Nephron (organoid): ENCODE data around the gene FNDC3B.

Source experiments
- H3K27ac Mint-ChIP-seq, 3 experiments: 2 replicates each; pipeline ENCODE4 v1.8.0; 2020; ENCODE audit warnings: mixed read lengths in 3 of 3, mild to moderate bottlenecking in 2 of 3, moderate library complexity in 1 of 3
- H3K27me3 Mint-ChIP-seq: 2 replicates; pipeline ENCODE4 v1.8.0; 2021; ENCODE audit warnings: low read depth, mild to moderate bottlenecking, moderate library complexity, mixed read lengths
- H3K36me3 Mint-ChIP-seq: 2 replicates; pipeline ENCODE4 v1.8.0; 2020; ENCODE audit warnings: low read depth, mixed read lengths
- H3K4me1 Mint-ChIP-seq: 2 replicates; pipeline ENCODE4 v1.8.0; 2020; ENCODE audit warnings: mixed read lengths
- H3K4me3 Mint-ChIP-seq, 3 experiments: 2 replicates each; pipeline ENCODE4 v1.8.0; 2020; ENCODE audit warnings: mild to moderate bottlenecking in 3 of 3, mixed read lengths in 3 of 3, moderate library complexity in 2 of 3
- H3K9me3 Mint-ChIP-seq: 2 replicates; pipeline ENCODE4 v1.8.0; 2020; ENCODE audit warnings: mixed read lengths
- TF ChIP-seq, protein P1 (sequence below), 3 experiments: fragments of 200-600 bp; sonication (generic); IDR thresholded peaks; one replicate each; pipeline ENCODE4 v1.5.0; 2021; ENCODE audit warnings: antibody characterized with exemption in 3 of 3; ENCODE audit not compliant: unreplicated experiment in 3 of 3

Gene FNDC3B

DNA sequence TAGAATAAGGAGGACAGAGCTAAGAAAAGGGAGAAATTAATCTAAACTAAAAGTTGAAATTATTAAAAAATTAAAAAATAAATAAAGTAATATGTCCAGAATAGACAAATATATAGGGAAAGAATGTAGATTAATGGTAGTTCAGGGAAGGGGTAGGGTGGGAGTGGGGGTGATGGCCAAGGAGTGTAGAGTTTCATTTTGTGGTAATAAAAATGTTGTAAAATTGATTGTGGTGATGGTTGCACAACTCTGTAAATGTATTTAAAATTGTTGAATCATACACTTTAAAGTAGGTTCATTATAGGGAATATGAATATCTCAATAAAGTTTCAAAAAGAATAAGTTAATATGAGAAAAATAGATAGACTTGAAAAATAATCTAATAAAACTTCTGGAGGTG is 21.0 kb upstream of the FNDC3B start:
- no peaks in the 10 kb centered on the region for H3K27me3 Mint-ChIP-seq
- H3K27ac Mint-ChIP-seq, result no peak overlapping the region
- no peaks in the 10 kb centered on the region for H3K36me3 Mint-ChIP-seq
- H3K4me3 Mint-ChIP-seq, result no peak overlapping the region
- H3K9me3 Mint-ChIP-seq, result peaks cover 6% of the 10 kb centered on the region
- no peaks in the 10 kb centered on the region for H3K4me1 Mint-ChIP-seq
- TF ChIP-seq, protein P1, sequence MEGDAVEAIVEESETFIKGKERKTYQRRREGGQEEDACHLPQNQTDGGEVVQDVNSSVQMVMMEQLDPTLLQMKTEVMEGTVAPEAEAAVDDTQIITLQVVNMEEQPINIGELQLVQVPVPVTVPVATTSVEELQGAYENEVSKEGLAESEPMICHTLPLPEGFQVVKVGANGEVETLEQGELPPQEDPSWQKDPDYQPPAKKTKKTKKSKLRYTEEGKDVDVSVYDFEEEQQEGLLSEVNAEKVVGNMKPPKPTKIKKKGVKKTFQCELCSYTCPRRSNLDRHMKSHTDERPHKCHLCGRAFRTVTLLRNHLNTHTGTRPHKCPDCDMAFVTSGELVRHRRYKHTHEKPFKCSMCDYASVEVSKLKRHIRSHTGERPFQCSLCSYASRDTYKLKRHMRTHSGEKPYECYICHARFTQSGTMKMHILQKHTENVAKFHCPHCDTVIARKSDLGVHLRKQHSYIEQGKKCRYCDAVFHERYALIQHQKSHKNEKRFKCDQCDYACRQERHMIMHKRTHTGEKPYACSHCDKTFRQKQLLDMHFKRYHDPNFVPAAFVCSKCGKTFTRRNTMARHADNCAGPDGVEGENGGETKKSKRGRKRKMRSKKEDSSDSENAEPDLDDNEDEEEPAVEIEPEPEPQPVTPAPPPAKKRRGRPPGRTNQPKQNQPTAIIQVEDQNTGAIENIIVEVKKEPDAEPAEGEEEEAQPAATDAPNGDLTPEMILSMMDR (IDR thresholded peaks at IDR 0.05; ENCODE audit: unreplicated experiment in 3 of 3), result no peak

GRCh38 chr3:172020763-172021162 is 18.6 kb upstream of the FNDC3B start:
- TF ChIP-seq, protein P1 (IDR thresholded peaks at IDR 0.05; ENCODE audit: unreplicated experiment in 3 of 3), result no peak
- H3K4me3 Mint-ChIP-seq, result no peak overlapping the region
- no peaks in the 10 kb centered on the region for H3K36me3 Mint-ChIP-seq
- H3K4me1 Mint-ChIP-seq, result no peaks in the 10 kb centered on the region
- H3K9me3 Mint-ChIP-seq, result peaks cover 6% of the 10 kb centered on the region
- H3K27ac Mint-ChIP-seq, result no peak overlapping the region
- no peaks in the 10 kb centered on the region for H3K27me3 Mint-ChIP-seq

GRCh38 chr3:172021164-172021563 is 18.2 kb upstream of the FNDC3B start:
- H3K4me3 Mint-ChIP-seq, result no peak overlapping the region
- H3K9me3 Mint-ChIP-seq, result peaks cover 6% of the 10 kb centered on the region

GRCh38 chr3:172021859-172022258 is 17.5 kb upstream of the FNDC3B start:
- TF ChIP-seq, protein P1 (IDR thresholded peaks at IDR 0.05; ENCODE audit: unreplicated experiment in 3 of 3), result no peak
- no peaks in the 10 kb centered on the region for H3K4me1 Mint-ChIP-seq
- no peak overlapping the region for H3K4me3 Mint-ChIP-seq
- H3K27me3 Mint-ChIP-seq, result no peaks in the 10 kb centered on the region
- no peaks in the 10 kb centered on the region for H3K36me3 Mint-ChIP-seq
- H3K9me3 Mint-ChIP-seq, result peaks cover 5% of the 10 kb centered on the region
- no peak overlapping the region for H3K27ac Mint-ChIP-seq

More at GRCh38 chr3:172021164-172021563, 18.2 kb upstream of the FNDC3B start:
- no peaks in the 10 kb centered on the region for H3K4me1 Mint-ChIP-seq
- H3K27me3 Mint-ChIP-seq, result no peaks in the 10 kb centered on the region
- TF ChIP-seq, protein P1 (IDR thresholded peaks at IDR 0.05; ENCODE audit: unreplicated experiment in 3 of 3), result no peak
- no peaks in the 10 kb centered on the region for H3K36me3 Mint-ChIP-seq
- H3K27ac Mint-ChIP-seq, result no peak overlapping the region

GRCh38 chr3:172023915-172024314 is 15.5 kb upstream of the FNDC3B start:
- Mint-ChIP-seq H3K4me3 (no peak overlapping the region), H3K4me1 (no peaks in the 10 kb centered on the region), H3K36me3 (no peaks in the 10 kb centered on the region), H3K27me3 (no peaks in the 10 kb centered on the region), H3K27ac (no peak overlapping the region), H3K9me3 (no peaks in the 10 kb centered on the region)
- TF ChIP-seq, protein P1 (IDR thresholded peaks at IDR 0.05; ENCODE audit: unreplicated experiment in 3 of 3), result no peak

DNA sequence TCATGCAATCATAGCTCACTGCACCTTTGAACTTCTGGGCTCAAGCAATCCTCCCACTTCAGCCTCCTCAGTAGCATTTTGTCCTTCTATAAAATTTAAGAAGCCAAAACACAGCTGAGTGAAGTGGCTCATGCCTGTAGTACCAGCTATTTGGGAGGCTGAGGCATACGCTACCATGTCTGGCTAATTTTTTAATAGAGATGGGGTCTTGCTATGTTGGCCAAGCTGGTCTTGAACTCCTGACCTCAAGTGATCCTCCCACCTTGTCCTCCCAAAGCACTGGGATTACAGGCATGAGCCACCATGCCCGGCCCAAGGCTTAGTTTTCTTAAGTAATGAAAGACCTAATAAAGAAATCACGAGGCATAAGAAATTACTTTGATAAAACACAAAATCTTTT is 14.7 kb upstream of the FNDC3B start:
- no peaks in the 10 kb centered on the region for H3K4me1 Mint-ChIP-seq
- TF ChIP-seq, protein P1 (IDR thresholded peaks at IDR 0.05; ENCODE audit: unreplicated experiment in 3 of 3), result no peak
- H3K36me3 Mint-ChIP-seq, result no peaks in the 10 kb centered on the region
- no peaks in the 10 kb centered on the region for H3K27me3 Mint-ChIP-seq
- H3K4me3 Mint-ChIP-seq, result no peak overlapping the region
- no peaks in the 10 kb centered on the region for H3K9me3 Mint-ChIP-seq
- no peak overlapping the region for H3K27ac Mint-ChIP-seq
